ENCODE data around the gene IFI16. TPM values are rescaled to one million over a fixed set of nuclear protein-coding genes. Genes with fewer than 3 reads are reported as not detected.
"Not testable (repeated sequence)": the region's sequence is repeated elsewhere in the genome, so short reads cannot be mapped to it uniquely, and the experiment has no call there.

Gene IFI16
- total RNA-seq, 2 experiments from 2014 or later, result 190 to 199 TPM

DNA sequence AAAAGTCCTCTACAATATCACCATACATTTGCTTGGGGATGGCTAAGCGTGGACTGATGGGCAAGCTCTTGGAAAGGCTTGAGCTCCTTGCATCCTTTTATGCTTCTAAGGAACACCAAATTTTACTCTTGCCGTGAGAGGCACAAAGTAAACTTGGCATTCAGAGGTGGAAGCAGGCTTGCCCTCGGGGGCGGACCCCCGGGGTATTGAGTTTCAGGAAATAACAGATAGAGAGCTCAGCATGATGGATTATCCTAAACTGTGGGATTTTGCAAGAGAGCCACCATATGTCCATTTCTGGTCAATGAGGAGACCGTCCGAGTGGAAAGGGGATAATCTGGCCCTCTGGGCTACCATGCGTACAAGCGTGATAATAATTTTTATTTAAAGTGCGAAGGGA, 14.0 kb downstream of the IFI16 start:
- TF ChIP-seq, protein P1, sequence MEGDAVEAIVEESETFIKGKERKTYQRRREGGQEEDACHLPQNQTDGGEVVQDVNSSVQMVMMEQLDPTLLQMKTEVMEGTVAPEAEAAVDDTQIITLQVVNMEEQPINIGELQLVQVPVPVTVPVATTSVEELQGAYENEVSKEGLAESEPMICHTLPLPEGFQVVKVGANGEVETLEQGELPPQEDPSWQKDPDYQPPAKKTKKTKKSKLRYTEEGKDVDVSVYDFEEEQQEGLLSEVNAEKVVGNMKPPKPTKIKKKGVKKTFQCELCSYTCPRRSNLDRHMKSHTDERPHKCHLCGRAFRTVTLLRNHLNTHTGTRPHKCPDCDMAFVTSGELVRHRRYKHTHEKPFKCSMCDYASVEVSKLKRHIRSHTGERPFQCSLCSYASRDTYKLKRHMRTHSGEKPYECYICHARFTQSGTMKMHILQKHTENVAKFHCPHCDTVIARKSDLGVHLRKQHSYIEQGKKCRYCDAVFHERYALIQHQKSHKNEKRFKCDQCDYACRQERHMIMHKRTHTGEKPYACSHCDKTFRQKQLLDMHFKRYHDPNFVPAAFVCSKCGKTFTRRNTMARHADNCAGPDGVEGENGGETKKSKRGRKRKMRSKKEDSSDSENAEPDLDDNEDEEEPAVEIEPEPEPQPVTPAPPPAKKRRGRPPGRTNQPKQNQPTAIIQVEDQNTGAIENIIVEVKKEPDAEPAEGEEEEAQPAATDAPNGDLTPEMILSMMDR (IDR thresholded peaks at IDR 0.05), result no peak
- Mint-ChIP-seq H3K27ac (no peak overlapping the region), H3K4me3 (no peak overlapping the region), H3K27me3 (no peaks in the 10 kb centered on the region), H3K36me3 (ENCODE audit: low read depth) (peaks cover 87% of the 10 kb centered on the region), H3K9me3 (peaks cover 7% of the 10 kb centered on the region), H3K4me1 (ENCODE audit: low read depth) (peaks cover 73% of the 10 kb centered on the region)
- ATAC-seq (no peak), DNase-seq (no peak)
- ChIA-PET CTCF (interaction anchor here (1.1 kb wide), 1 partner anchor 17 kb away, joined by 3 read pairs; no protein-coding TSS in a partner anchor), POLR2A (interaction anchor here (2.2 kb wide), 1 partner anchor 14 kb away, joined by 6 read pairs; the partner anchor contains the start of gene IFI16)
- intact Hi-C loops (cut with micrococcal nuclease), result no loop called here

DNA sequence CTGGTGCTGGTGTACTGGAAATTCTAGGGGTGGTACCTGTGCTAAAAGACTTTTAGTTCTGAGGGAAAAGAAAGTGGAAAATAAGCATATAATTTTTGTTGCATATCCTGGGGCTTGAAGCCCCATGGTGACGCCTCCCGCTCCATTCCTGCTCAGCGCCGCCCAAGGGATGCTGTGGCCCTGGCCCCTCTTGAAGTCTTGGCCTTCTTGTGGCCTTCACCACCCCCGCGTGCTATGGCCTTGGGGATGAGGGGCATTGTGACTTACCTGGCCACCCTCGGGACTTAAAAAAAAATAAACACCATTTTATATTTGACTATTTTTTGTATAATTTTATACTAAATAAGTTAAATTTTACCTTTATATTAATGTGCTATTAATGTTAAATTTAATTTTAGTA, 15.3 kb downstream of the IFI16 start:
- DNase-seq, result no peak
- TF ChIP-seq, protein P1 (IDR thresholded peaks at IDR 0.05), result no peak
- ChIA-PET POLR2A (interaction anchor here (0.9 to 1.5 kb wide), 2 partner anchors 15 to 43 kb away, joined by 3 to 5 read pairs; no protein-coding TSS in a partner anchor), CTCF (no interaction called here)
- Mint-ChIP-seq H3K4me1 (ENCODE audit: low read depth) (peaks cover 74% of the 10 kb centered on the region), H3K4me3 (no peak overlapping the region), H3K27me3 (no peaks in the 10 kb centered on the region), H3K9me3 (peaks cover 7% of the 10 kb centered on the region), H3K36me3 (ENCODE audit: low read depth) (peaks cover 88% of the 10 kb centered on the region), H3K27ac (no peak overlapping the region)
- intact Hi-C loops (cut with micrococcal nuclease), result no loop called here
- no peak for ATAC-seq

DNA sequence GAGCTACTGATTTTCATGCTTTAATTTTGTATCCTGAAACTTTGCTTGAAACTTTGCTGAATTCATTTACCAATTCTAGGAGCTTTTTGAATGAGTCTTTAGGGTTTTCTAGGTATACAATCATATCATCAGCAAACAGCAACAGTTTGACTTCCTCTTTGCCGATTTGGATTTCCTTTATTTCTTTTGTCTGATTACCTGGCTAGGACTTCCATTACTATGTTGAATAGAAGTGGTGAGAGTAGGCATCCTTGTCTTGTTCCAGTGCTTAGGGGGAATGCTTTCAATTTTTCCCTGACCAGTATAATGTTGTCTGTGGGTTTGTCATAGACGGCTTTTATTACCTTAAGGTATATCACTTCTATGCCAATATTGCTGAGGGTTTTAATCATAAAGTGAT, 17.1 kb downstream of the IFI16 start:
- Mint-ChIP-seq H3K27ac (peak overlapping the region; percentile 71), H3K4me3 (peak overlapping the region; percentile 41), H3K4me1 (ENCODE audit: low read depth) (peaks cover 76% of the 10 kb centered on the region), H3K36me3 (ENCODE audit: low read depth) (peaks cover 88% of the 10 kb centered on the region)
- ATAC-seq; CTCF ChIA-PET; DNase-seq; H3K9me3 Mint-ChIP-seq; H3K27me3 Mint-ChIP-seq; intact Hi-C loops (cut with micrococcal nuclease); POLR2A ChIA-PET: not testable (repeated sequence)

DNA sequence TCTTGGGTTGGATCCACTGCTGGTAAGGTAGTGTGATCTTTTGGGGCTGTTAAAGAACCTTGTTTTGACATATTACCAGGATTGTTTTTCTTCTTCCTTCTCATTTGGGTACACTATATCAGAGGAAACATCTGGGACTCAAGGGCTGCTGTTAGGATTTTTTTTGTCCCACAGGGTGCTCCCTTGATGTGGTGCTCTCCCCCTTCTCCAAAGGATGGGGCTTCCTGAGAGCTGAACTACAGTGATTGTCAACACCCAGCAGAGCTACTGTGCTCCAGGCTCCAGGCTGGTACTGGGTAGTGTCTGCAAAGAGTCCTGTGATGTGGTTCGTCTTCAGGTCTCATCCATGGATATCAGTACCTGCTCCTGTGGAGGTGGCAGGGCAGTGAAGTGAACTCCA, 20.6 kb downstream of the IFI16 start:
- Mint-ChIP-seq H3K36me3 (ENCODE audit: low read depth) (peaks cover 88% of the 10 kb centered on the region), H3K4me1 (ENCODE audit: low read depth) (peaks cover 64% of the 10 kb centered on the region), H3K27me3 (no peaks in the 10 kb centered on the region), H3K9me3 (peaks cover 7% of the 10 kb centered on the region), H3K27ac (peak overlapping the region; percentile 67), H3K4me3 (no peak overlapping the region)
- POLR2A ChIA-PET, result interaction anchor here (0.6 to 2.0 kb wide), 4 partner anchors 11 to 22 kb away, joined by 3 to 11 read pairs (median 4); no protein-coding TSS in a partner anchor
- CTCF ChIA-PET, result interaction anchor here (1.0 to 1.9 kb wide), 2 partner anchors 10 to 41 kb away, joined by 3 to 4 read pairs; no protein-coding TSS in a partner anchor
- intact Hi-C loops (cut with micrococcal nuclease), result no loop called here
- TF ChIP-seq, protein P1 (IDR thresholded peaks at IDR 0.05), result no peak
- DNase-seq (no peak), ATAC-seq (no peak)

DNA sequence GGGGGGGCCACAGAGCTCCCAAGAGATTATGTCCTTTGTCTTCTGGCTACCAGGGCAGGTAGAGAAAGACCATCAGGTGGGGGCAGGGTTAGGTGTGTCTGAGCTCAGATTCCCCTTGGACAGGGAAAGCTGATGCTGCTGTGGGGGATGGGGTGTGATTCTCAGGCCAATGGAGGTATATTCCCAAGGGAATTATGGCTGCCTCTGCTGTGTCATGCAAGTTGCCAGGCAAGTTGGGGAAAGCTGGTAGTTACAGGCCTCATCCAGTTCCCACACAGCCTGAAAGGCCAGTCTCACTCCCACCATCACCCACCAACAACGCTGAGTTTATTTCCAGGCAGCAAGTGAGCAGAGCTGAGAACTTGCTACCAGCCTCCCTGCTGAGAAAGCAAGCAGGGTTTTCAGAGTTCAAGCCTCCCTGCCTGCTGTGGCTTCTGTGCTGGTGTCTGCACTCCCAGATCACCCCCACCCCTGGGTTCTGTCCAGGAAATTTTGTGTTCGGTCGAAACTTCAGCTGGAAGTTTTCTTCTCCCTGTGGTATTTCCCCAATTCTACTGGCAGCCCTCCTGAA, 21.3 kb downstream of the IFI16 start:
- intact Hi-C loops (cut with micrococcal nuclease), result no loop called here
- H3K27me3 Mint-ChIP-seq, result no peaks in the 10 kb centered on the region
- H3K4me1 Mint-ChIP-seq (ENCODE audit: low read depth), result peaks cover 57% of the 10 kb centered on the region
- CTCF ChIA-PET, result interaction anchor here (1.0 to 1.9 kb wide), 2 partner anchors 11 to 40 kb away, joined by 3 to 4 read pairs; no protein-coding TSS in a partner anchor
- H3K9me3 Mint-ChIP-seq, result peaks cover 4% of the 10 kb centered on the region
- no peak for ATAC-seq
- POLR2A ChIA-PET, result interaction anchor here (0.6 to 2.0 kb wide), 4 partner anchors 10 to 23 kb away, joined by 3 to 11 read pairs (median 4); no protein-coding TSS in a partner anchor
- no peak overlapping the region for H3K4me3 Mint-ChIP-seq
- H3K27ac Mint-ChIP-seq, result peak overlapping the region; percentile 67
- no peak for DNase-seq
- TF ChIP-seq, protein P1 (IDR thresholded peaks at IDR 0.05), result no peak
- H3K36me3 Mint-ChIP-seq (ENCODE audit: low read depth), result peaks cover 88% of the 10 kb centered on the region

Data from activated CD8-positive, alpha-beta T cell treated with anti-CD3 and anti-CD28 coated beads for 36 hours (primary cell).